Measurements from ENCODE around the gene STXBP5. TPM values are rescaled to one million over a fixed set of nuclear protein-coding genes. Genes with fewer than 3 reads are reported as not detected.

Gene STXBP5
- total RNA-seq, 2 experiments from 2014 or later: 9.4 to 9.5 TPM

DNA sequence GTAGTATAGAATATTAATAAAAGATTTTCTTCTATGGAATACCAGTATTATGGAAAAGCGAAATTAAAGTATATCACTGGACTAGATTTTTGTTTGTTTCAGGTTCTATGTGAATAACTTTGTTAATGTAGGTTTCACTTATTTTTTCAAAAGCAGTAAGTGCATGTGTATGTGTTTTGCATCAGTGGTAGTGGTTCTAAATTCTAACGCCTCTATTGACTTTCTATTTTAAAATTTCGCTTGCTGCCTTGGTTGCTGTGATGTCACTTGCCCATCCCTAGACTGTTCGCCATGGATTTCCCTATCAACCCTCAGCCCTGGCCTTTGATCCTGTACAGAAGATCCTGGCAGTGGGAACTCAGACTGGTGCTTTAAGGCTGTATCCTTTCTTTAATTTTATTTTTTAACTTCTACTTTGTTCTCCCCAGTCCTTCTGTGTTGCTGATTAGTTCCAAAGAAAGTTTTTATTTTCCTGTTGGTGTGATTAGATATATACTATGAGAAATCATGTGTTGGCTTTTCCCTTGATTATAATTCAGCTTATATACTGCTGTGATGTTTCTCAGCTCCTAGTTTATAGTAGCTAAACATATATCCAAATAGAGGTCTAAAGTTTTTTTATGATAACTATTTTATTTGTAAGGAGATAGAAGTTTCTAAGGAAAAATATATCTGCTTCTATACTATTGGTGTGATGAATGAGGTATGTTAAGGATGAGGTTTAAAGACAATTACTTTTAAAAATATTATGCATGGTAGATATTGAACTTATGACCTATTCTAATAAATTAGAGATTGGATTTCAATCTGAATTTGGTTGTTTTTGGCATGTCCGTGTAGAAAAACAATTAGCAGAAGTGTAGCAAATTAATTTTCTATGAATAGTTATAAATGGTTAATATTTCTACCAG, 1.7 kb downstream of the STXBP5 start:
- H3K27ac Mint-ChIP-seq: no peak overlapping the region
- no peaks in the 10 kb centered on the region for H3K27me3 Mint-ChIP-seq (ENCODE audit: low read depth)
- H3K36me3 Mint-ChIP-seq (ENCODE audit: low read depth): peaks cover 8% of the 10 kb centered on the region
- CTCF ChIA-PET: no interaction called here
- intact Hi-C loops (cut with micrococcal nuclease): loop anchor here (10.0 kb wide), 1 partner anchor 1939 kb away; no protein-coding TSS in a partner anchor
- peaks cover 29% of the 10 kb centered on the region for H3K4me1 Mint-ChIP-seq (ENCODE audit: low read depth)
- H3K9me3 Mint-ChIP-seq: no peaks in the 10 kb centered on the region
- no peak for DNase-seq
- peak overlapping the region; percentile 65 for H3K4me3 Mint-ChIP-seq

DNA sequence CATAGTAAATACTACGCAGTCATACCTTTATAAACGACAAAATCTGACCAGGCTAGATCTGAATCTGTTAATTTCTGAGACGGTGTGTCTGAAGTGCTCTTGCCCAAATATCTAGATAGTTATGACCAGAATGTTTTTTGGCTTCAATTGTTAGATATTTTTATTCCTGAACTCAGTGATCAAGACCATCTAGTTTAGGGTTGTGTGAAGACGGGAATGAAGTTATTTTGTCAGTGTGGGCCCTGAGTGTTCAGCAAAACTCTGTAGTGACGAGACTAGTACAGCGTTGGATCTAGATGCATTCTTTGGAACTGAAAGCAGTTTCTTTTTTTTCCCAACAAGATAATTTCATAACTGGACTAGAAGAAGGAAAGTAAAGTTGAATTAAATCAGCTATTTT, 3.1 kb downstream of the STXBP5 start:
- intact Hi-C loops (cut with micrococcal nuclease): loop anchor here (10.0 kb wide), 1 partner anchor 1937 kb away; no protein-coding TSS in a partner anchor
- H3K4me3 Mint-ChIP-seq: no peak overlapping the region
- peaks cover 8% of the 10 kb centered on the region for H3K36me3 Mint-ChIP-seq (ENCODE audit: low read depth)
- peaks cover 27% of the 10 kb centered on the region for H3K4me1 Mint-ChIP-seq (ENCODE audit: low read depth)
- H3K27me3 Mint-ChIP-seq (ENCODE audit: low read depth): no peaks in the 10 kb centered on the region
- no peaks in the 10 kb centered on the region for H3K9me3 Mint-ChIP-seq
- DNase-seq: no peak
- CTCF ChIA-PET: no interaction called here
- no peak overlapping the region for H3K27ac Mint-ChIP-seq

GRCh38 chr6:147207837-147208754, 3.9 kb downstream of the STXBP5 start:
- H3K27ac Mint-ChIP-seq: no peak overlapping the region
- H3K4me3 Mint-ChIP-seq: no peak overlapping the region
- CTCF ChIA-PET: interaction anchor here (0.6 kb wide), 1 partner anchor 1448 kb away, joined by 3 read pairs; no protein-coding TSS in a partner anchor
- DNase-seq: no peak
- H3K27me3 Mint-ChIP-seq (ENCODE audit: low read depth): no peaks in the 10 kb centered on the region
- peaks cover 29% of the 10 kb centered on the region for H3K4me1 Mint-ChIP-seq (ENCODE audit: low read depth)
- H3K36me3 Mint-ChIP-seq (ENCODE audit: low read depth): peaks cover 8% of the 10 kb centered on the region
- H3K9me3 Mint-ChIP-seq: no peaks in the 10 kb centered on the region
- intact Hi-C loops (cut with micrococcal nuclease): loop anchor here (10.0 kb wide), 1 partner anchor 1937 kb away; no protein-coding TSS in a partner anchor

GRCh38 chr6:147209762-147210449, 5.7 kb downstream of the STXBP5 start:
- Mint-ChIP-seq H3K4me1 (ENCODE audit: low read depth) (peaks cover 29% of the 10 kb centered on the region), H3K27ac (no peak overlapping the region), H3K9me3 (no peaks in the 10 kb centered on the region), H3K27me3 (ENCODE audit: low read depth) (no peaks in the 10 kb centered on the region), H3K4me3 (no peak overlapping the region), H3K36me3 (ENCODE audit: low read depth) (peaks cover 5% of the 10 kb centered on the region)
- CTCF ChIA-PET: no interaction called here
- intact Hi-C loops (cut with micrococcal nuclease): loop anchor here (10.0 kb wide), 1 partner anchor 1935 kb away; no protein-coding TSS in a partner anchor
- DNase-seq: no peak

- no peaks in the 10 kb centered on the region for H3K27me3 Mint-ChIP-seq (ENCODE audit: low read depth)
- intact Hi-C loops (cut with micrococcal nuclease): no loop called here
- no peak for DNase-seq
- no peak overlapping the region for H3K4me3 Mint-ChIP-seq
- no peaks in the 10 kb centered on the region for H3K9me3 Mint-ChIP-seq
- H3K4me1 Mint-ChIP-seq (ENCODE audit: low read depth): peaks cover 24% of the 10 kb centered on the region
- no peak overlapping the region for H3K27ac Mint-ChIP-seq
- CTCF ChIA-PET: no interaction called here
- H3K36me3 Mint-ChIP-seq (ENCODE audit: low read depth): peaks cover 4% of the 10 kb centered on the region
Measured at GRCh38 chr6:147211349-147211748, 7.1 kb downstream of the STXBP5 start.

- Mint-ChIP-seq H3K9me3 (no peaks in the 10 kb centered on the region), H3K4me3 (no peak overlapping the region), H3K27ac (no peak overlapping the region), H3K27me3 (ENCODE audit: low read depth) (no peaks in the 10 kb centered on the region), H3K36me3 (ENCODE audit: low read depth) (peaks cover 4% of the 10 kb centered on the region), H3K4me1 (ENCODE audit: low read depth) (peaks cover 23% of the 10 kb centered on the region)
- CTCF ChIA-PET: no interaction called here
- intact Hi-C loops (cut with micrococcal nuclease): no loop called here
- DNase-seq: no peak
Measured at GRCh38 chr6:147211831-147212230, 7.6 kb downstream of the STXBP5 start.

DNA sequence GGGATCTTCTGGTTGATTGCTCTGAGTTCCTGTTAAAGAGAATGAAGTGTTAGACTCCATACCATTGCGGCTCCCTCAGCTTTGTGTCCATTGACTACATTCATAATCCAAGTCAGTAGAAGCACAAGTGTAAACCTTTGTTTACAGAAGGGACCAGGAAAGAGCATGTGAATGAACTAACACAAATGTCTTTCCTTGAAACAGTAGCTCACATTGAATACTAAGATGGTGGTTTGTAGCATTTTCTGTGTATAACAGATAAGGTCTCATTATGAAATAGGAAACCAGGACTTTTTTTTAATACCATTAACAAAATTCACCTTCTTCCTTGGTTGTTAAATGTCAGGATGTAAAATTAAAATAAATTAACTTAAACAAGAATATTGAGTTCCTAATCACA, 8.4 kb downstream of the STXBP5 start:
- peaks cover 4% of the 10 kb centered on the region for H3K36me3 Mint-ChIP-seq (ENCODE audit: low read depth)
- intact Hi-C loops (cut with micrococcal nuclease): no loop called here
- H3K9me3 Mint-ChIP-seq: no peaks in the 10 kb centered on the region
- H3K4me1 Mint-ChIP-seq (ENCODE audit: low read depth): peaks cover 16% of the 10 kb centered on the region
- H3K4me3 Mint-ChIP-seq: no peak overlapping the region
- DNase-seq: no peak
- no peak overlapping the region for H3K27ac Mint-ChIP-seq
- H3K27me3 Mint-ChIP-seq (ENCODE audit: low read depth): no peaks in the 10 kb centered on the region
- CTCF ChIA-PET: no interaction called here

GRCh38 chr6:147213772-147214171, 9.6 kb downstream of the STXBP5 start:
- CTCF ChIA-PET: no interaction called here
- H3K9me3 Mint-ChIP-seq: no peaks in the 10 kb centered on the region
- H3K4me3 Mint-ChIP-seq: no peak overlapping the region
- no peaks in the 10 kb centered on the region for H3K27me3 Mint-ChIP-seq (ENCODE audit: low read depth)
- DNase-seq: no peak
- no peak overlapping the region for H3K27ac Mint-ChIP-seq
- intact Hi-C loops (cut with micrococcal nuclease): no loop called here
- peaks cover 7% of the 10 kb centered on the region for H3K36me3 Mint-ChIP-seq (ENCODE audit: low read depth)
- peaks cover 13% of the 10 kb centered on the region for H3K4me1 Mint-ChIP-seq (ENCODE audit: low read depth)

DNA sequence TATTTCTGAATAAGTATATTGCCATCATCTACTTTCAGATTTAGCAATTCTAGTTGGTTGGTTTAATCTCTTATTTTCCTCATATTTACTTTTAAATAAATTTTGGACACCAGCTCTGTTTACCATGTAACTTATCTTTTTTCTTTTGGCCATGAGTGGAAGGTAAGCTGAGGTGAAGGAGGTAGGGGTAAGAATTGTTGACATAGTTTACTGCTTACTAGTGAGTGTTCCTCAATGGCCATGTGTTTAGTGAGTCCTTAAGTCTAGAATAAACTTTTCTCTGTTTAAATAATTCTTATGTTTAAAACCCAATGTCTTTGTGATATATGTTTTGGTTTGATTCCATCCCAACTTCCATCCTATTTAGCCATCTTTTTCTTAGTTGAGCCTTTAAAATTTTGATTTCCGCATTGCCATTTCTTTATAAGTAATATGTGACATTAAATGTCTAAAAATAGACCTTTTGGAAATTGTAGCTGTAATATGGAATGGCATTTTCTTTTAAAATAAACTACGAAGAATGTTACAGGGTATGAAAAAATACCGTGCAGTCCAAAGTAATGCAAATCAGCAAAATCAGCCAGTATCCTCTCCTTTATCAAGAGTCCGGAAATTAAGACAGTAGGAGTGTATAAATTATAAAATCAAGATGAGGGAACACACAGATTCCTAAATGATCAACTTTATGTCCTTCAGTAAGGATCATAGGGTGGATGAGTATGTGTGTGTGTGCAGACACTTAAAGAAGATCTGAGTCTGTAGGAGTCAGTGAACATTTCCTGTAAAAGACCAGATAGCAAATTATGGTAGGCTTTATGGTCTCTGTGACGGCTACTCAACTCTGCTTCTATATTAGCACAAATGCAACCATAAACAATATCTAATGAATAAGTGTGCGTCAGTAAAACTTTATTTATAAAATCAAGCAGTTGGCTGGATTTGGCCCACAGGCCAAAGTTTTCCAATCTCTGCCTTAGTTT, 10.3 kb downstream of the STXBP5 start:
- CTCF ChIA-PET: no interaction called here
- H3K27ac Mint-ChIP-seq: no peak overlapping the region
- H3K4me3 Mint-ChIP-seq: no peak overlapping the region
- H3K4me1 Mint-ChIP-seq (ENCODE audit: low read depth): peaks cover 18% of the 10 kb centered on the region
- H3K36me3 Mint-ChIP-seq (ENCODE audit: low read depth): peaks cover 8% of the 10 kb centered on the region
- H3K27me3 Mint-ChIP-seq (ENCODE audit: low read depth): no peaks in the 10 kb centered on the region
- DNase-seq: no peak
- H3K9me3 Mint-ChIP-seq: no peaks in the 10 kb centered on the region
- intact Hi-C loops (cut with micrococcal nuclease): no loop called here

GRCh38 chr6:147216915-147217314, 12.7 kb downstream of the STXBP5 start:
- H3K36me3 Mint-ChIP-seq (ENCODE audit: low read depth): peaks cover 15% of the 10 kb centered on the region
- no peaks in the 10 kb centered on the region for H3K27me3 Mint-ChIP-seq (ENCODE audit: low read depth)
- CTCF ChIA-PET: interaction anchor here (0.7 kb wide), 3 partner anchors 36 to 102 kb away, joined by 3 to 6 read pairs (median 4); no protein-coding TSS in a partner anchor
- no peaks in the 10 kb centered on the region for H3K9me3 Mint-ChIP-seq
- intact Hi-C loops (cut with micrococcal nuclease): no loop called here
- no peak for DNase-seq
- no peak overlapping the region for H3K4me3 Mint-ChIP-seq
- H3K27ac Mint-ChIP-seq: no peak overlapping the region
- peaks cover 29% of the 10 kb centered on the region for H3K4me1 Mint-ChIP-seq (ENCODE audit: low read depth)

DNA sequence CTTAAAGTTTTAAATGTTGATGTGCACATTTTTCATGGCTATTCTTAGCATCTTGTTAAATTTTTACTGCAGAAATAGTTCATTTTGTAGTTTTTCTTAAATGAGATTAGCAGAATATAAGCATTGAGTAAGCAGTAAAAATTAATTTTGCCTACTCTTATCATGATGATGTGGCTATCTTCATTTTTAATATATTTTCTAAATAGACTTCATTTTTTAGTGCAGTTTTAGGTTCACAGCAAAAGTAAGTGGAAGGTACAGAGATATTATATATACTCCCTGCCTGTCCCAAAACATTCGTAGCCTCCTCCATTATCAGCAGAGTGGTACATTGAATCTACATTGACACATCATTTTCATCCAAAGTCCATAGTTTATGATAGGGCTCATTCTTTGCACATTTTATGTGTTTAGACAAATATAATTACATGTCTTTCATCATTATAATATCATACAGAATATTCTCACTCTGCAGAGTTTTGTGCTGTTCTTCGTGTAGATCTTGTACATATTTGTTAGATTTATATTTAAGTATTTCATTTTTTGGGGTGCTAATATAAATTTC, 13.7 kb downstream of the STXBP5 start:
- Mint-ChIP-seq H3K9me3 (no peaks in the 10 kb centered on the region), H3K27ac (no peak overlapping the region), H3K4me1 (ENCODE audit: low read depth) (peaks cover 34% of the 10 kb centered on the region), H3K36me3 (ENCODE audit: low read depth) (peaks cover 18% of the 10 kb centered on the region), H3K27me3 (ENCODE audit: low read depth) (no peaks in the 10 kb centered on the region), H3K4me3 (no peak overlapping the region)
- intact Hi-C loops (cut with micrococcal nuclease): no loop called here
- CTCF ChIA-PET: no interaction called here
- no peak for DNase-seq
